Measurements from ENCODE around the gene GAB1.

- TF ChIP-seq CTCF (IDR thresholded peaks at IDR 0.05) = no peak
- TF ChIP-seq POLR2A (IDR thresholded peaks at IDR 0.05) = no peak
Observed at GRCh38 chr4:143502231-143502630, 165.6 kb downstream of the GAB1 start.

All from heart left ventricle (tissue), 13 donors.